ENCODE data around the gene SBNO2.

SBNO2 gene

GRCh38 chr19:1135454-1135853 is 38.6 kb downstream of the SBNO2 start:
- ATAC-seq = no peak
- no peak for TF ChIP-seq ZC3H10 (CRISPR knock-in tag; IDR thresholded peaks at IDR 0.05)

- TF ChIP-seq CREB5 (CRISPR knock-in tag; IDR thresholded peaks at IDR 0.05; ENCODE audit: low read depth) = no peak
- TF ChIP-seq TSHZ2 (CRISPR knock-in tag; IDR thresholded peaks at IDR 0.05) = no peak
- TF ChIP-seq ARNTL (CRISPR knock-in tag; IDR thresholded peaks at IDR 0.05; ENCODE audit: borderline replicate concordance, low read depth) = no peak
- no peak for TF ChIP-seq ZNF70 (CRISPR knock-in tag; IDR thresholded peaks at IDR 0.05)
- TF ChIP-seq POU6F1 (CRISPR knock-in tag; IDR thresholded peaks at IDR 0.05; ENCODE audit: borderline replicate concordance, low read depth) = no peak
- no peak for TF ChIP-seq OSR1 (CRISPR knock-in tag; IDR thresholded peaks at IDR 0.05)
- TF ChIP-seq ZNF8 (CRISPR knock-in tag; IDR thresholded peaks at IDR 0.05) = no peak
- no peak for TF ChIP-seq ESRRG (CRISPR knock-in tag; IDR thresholded peaks at IDR 0.05)
- no peak for TF ChIP-seq ZNF565 (CRISPR knock-in tag; conservative IDR thresholded peaks at IDR 0.05; ENCODE audit: low read depth)
- TF ChIP-seq PPARA (CRISPR knock-in tag; IDR thresholded peaks at IDR 0.05; ENCODE audit: borderline replicate concordance) = no peak
- TF ChIP-seq RARB (CRISPR knock-in tag; IDR thresholded peaks at IDR 0.05) = no peak
- no peak for TF ChIP-seq ZC3H10 (CRISPR knock-in tag; IDR thresholded peaks at IDR 0.05)
- TF ChIP-seq TCF4 (CRISPR knock-in tag; IDR thresholded peaks at IDR 0.05; ENCODE audit: borderline replicate concordance) = no peak
- no peak for TF ChIP-seq GLIS3 (CRISPR knock-in tag; IDR thresholded peaks at IDR 0.05)
- no peak for TF ChIP-seq ISL1 (CRISPR knock-in tag; IDR thresholded peaks at IDR 0.05)
- TF ChIP-seq CSRNP3 (CRISPR knock-in tag; IDR thresholded peaks at IDR 0.05) = no peak
- TF ChIP-seq TOX (CRISPR knock-in tag; IDR thresholded peaks at IDR 0.05; ENCODE audit: borderline replicate concordance) = no peak
- TF ChIP-seq SNAI2 (CRISPR knock-in tag; IDR thresholded peaks at IDR 0.05) = no peak
- ATAC-seq = no peak
Observed at GRCh38 chr19:1134431-1134830, 39.6 kb downstream of the SBNO2 start.

- TF ChIP-seq ZC3H10 (CRISPR knock-in tag; IDR thresholded peaks at IDR 0.05) (no peak), PPARA (CRISPR knock-in tag; IDR thresholded peaks at IDR 0.05; ENCODE audit: borderline replicate concordance) (no peak), TOX (CRISPR knock-in tag; IDR thresholded peaks at IDR 0.05; ENCODE audit: borderline replicate concordance) (no peak), SNAI2 (CRISPR knock-in tag; IDR thresholded peaks at IDR 0.05) (no peak)
- ATAC-seq = peak; percentile 36
Observed at GRCh38 chr19:1133471-1133929, 40.6 kb downstream of the SBNO2 start.

- no peak for ATAC-seq
- TF ChIP-seq PATZ1 (CRISPR knock-in tag; IDR thresholded peaks at IDR 0.05; ENCODE audit: borderline replicate concordance) = no peak
- no peak for TF ChIP-seq CREB5 (CRISPR knock-in tag; IDR thresholded peaks at IDR 0.05; ENCODE audit: low read depth)
- no peak for TF ChIP-seq ISL1 (CRISPR knock-in tag; IDR thresholded peaks at IDR 0.05)
- no peak for TF ChIP-seq ZNF8 (CRISPR knock-in tag; IDR thresholded peaks at IDR 0.05)
- no peak for TF ChIP-seq POU6F1 (CRISPR knock-in tag; IDR thresholded peaks at IDR 0.05; ENCODE audit: borderline replicate concordance, low read depth)
- no peak for TF ChIP-seq ZFP30 (CRISPR knock-in tag; IDR thresholded peaks at IDR 0.05)
- no peak for TF ChIP-seq RARB (CRISPR knock-in tag; IDR thresholded peaks at IDR 0.05)
- no peak for TF ChIP-seq TOX (CRISPR knock-in tag; IDR thresholded peaks at IDR 0.05; ENCODE audit: borderline replicate concordance)
- no peak for TF ChIP-seq ZC3H10 (CRISPR knock-in tag; IDR thresholded peaks at IDR 0.05)
Observed at GRCh38 chr19:1132552-1133383, 41.3 kb downstream of the SBNO2 start.
